Measurements from ENCODE around the gene HBA1. TPM values are rescaled to one million over a fixed set of nuclear protein-coding genes. Genes with fewer than 3 reads are reported as not detected.
"Not testable (repeated sequence)": the region's sequence is repeated elsewhere in the genome, so short reads cannot be mapped to it uniquely, and the experiment has no call there.

The HBA1 gene
- total RNA-seq, 2 donors from 2014 or later: 7.4 to 50.3 TPM

- intact Hi-C loops (cut with DNase I): no loop called here
- Histone ChIP-seq H3K9me3 (no peaks in the 10 kb centered on the region), H3K4me1 (no peaks in the 10 kb centered on the region), H3K9ac (ENCODE audit: low read depth in 2 of 2, low read length in 2 of 2) (no peak overlapping the region), H3K27ac (no peak overlapping the region), H3K36me3 (no peaks in the 10 kb centered on the region), H3K27me3 (no peaks in the 10 kb centered on the region), H3K4me3 (no peak overlapping the region)
- no peak for DNase-seq
- TF ChIP-seq, protein P1, sequence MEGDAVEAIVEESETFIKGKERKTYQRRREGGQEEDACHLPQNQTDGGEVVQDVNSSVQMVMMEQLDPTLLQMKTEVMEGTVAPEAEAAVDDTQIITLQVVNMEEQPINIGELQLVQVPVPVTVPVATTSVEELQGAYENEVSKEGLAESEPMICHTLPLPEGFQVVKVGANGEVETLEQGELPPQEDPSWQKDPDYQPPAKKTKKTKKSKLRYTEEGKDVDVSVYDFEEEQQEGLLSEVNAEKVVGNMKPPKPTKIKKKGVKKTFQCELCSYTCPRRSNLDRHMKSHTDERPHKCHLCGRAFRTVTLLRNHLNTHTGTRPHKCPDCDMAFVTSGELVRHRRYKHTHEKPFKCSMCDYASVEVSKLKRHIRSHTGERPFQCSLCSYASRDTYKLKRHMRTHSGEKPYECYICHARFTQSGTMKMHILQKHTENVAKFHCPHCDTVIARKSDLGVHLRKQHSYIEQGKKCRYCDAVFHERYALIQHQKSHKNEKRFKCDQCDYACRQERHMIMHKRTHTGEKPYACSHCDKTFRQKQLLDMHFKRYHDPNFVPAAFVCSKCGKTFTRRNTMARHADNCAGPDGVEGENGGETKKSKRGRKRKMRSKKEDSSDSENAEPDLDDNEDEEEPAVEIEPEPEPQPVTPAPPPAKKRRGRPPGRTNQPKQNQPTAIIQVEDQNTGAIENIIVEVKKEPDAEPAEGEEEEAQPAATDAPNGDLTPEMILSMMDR (IDR thresholded peaks at IDR 0.05): no peak
Measured at GRCh38 chr16:146646-147045, 29.8 kb upstream of the HBA1 start.

DNA sequence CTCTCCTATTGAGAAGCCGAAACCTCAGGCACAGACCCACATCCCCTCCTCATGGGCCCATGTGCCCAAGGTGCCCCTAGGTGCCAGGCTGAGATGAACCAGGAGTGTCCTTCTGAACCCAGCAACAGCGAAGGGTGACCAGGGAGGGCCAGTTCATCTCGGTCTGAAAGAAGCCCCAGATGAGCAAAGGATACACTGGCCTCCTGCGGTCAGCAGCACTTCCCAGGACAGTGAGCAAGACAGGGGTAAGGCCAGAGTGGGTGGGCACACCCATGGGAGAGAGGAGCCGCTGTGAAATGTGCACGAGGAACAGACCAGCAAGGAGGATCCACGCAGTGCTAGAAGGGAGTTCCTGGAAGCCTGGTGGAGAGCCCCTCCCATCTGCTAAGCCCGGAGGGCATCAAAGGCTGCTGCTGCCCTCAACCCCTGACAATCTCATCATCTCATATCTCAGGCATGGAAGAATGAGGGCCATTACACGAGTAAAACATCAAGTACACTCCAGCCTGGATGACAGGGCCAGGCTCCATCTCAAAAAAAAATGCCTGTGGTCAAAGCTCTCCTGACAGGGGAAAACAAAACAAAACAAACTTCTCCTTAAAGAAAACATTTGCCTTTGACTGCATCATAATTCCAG is 27.3 kb upstream of the HBA1 start:
- H3K4me3 ChIP-seq: no peak overlapping the region
- H3K27ac ChIP-seq: no peak overlapping the region
- H3K36me3 ChIP-seq: no peaks in the 10 kb centered on the region
- H3K9me3 ChIP-seq: no peaks in the 10 kb centered on the region
- TF ChIP-seq, protein P1 (IDR thresholded peaks at IDR 0.05): no peak
- no peaks in the 10 kb centered on the region for H3K4me1 ChIP-seq
- intact Hi-C loops (cut with DNase I): no loop called here
- H3K27me3 ChIP-seq: no peaks in the 10 kb centered on the region
- no peak overlapping the region for H3K9ac ChIP-seq (ENCODE audit: low read depth in 2 of 2, low read length in 2 of 2)
- no peak for DNase-seq

GRCh38 chr16:152141-153128 is 24.0 kb upstream of the HBA1 start, which contains the start of gene HBZ:
Gene HBZ, plus strand, starts transcription at chr16:152644. Its CDS starts 266 bp downstream, at chr16:152910.
- DNase-seq: no peak
- intact Hi-C loops (cut with DNase I): no loop called here
- no peaks in the 10 kb centered on the region for H3K4me1 ChIP-seq
- no peak within 1 kb of the TSS for H3K9ac ChIP-seq (ENCODE audit: low read depth in 2 of 2, low read length in 2 of 2)
- H3K4me3 ChIP-seq: no peak within 1 kb of the TSS
- no peaks in the 10 kb centered on the region for H3K36me3 ChIP-seq
- peaks cover 10% of the 10 kb centered on the region for H3K27me3 ChIP-seq
- TF ChIP-seq, protein P1 (IDR thresholded peaks at IDR 0.05): no peak
- no peak within 1 kb of the TSS for H3K27ac ChIP-seq
- H3K9me3 ChIP-seq: no peaks in the 10 kb centered on the region

DNA sequence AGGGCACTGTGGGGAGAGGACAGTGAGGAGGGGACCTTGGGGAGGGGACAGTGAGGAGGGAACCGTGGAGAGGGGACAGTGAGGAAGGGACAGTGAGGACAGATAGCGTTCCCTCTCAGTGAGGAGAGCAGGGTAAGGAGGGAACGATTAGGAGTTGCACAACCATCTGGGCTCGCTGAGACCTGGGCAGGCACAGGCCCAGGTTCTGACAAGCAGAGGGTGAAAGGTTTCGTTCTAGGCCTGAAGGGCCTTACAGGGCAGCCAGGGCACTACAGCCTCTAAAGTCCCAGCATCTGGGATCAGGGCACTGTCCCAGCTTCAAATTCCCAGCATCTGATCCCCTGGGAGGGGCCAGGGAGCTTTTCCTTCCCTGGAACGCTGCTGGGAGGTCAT is 23.4 kb upstream of the HBA1 start:
- DNase-seq; H3K4me3 ChIP-seq; H3K9me3 ChIP-seq; H3K27me3 ChIP-seq; H3K27ac ChIP-seq; H3K9ac ChIP-seq (ENCODE audit: low read depth in 2 of 2, low read length in 2 of 2); H3K36me3 ChIP-seq; intact Hi-C loops (cut with DNase I); H3K4me1 ChIP-seq: not testable (repeated sequence)

DNA sequence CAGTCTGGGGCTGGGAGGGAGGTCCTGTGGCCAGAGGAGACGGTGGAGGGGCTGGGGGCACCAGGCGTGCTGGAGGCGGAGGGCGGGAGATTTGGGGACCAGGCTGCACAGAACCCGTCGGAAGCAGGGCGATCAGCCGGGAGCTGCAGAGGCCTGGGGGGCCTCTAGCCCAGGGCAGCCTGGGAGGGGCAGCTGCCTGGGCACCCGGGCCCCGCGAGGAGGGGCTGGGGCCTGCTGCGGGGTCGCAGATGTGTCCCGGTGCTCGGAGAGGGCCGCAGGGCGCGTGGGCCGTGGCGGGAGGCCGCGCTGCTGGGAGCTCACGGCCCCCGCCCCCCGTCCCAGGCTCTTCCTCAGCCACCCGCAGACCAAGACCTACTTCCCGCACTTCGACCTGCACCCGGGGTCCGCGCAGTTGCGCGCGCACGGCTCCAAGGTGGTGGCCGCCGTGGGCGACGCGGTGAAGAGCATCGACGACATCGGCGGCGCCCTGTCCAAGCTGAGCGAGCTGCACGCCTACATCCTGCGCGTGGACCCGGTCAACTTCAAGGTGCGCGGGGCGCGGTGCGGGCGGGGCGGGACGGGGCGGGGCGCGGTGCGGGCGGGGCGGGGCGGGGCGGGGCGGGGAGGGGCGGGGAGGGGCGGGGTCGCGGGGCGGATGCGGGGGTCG is 22.8 kb upstream of the HBA1 start:
- DNase-seq; intact Hi-C loops (cut with DNase I); H3K36me3 ChIP-seq; H3K9me3 ChIP-seq; H3K27ac ChIP-seq; H3K9ac ChIP-seq (ENCODE audit: low read depth in 2 of 2, low read length in 2 of 2); H3K4me3 ChIP-seq; H3K4me1 ChIP-seq; H3K27me3 ChIP-seq: not testable (repeated sequence)

DNA sequence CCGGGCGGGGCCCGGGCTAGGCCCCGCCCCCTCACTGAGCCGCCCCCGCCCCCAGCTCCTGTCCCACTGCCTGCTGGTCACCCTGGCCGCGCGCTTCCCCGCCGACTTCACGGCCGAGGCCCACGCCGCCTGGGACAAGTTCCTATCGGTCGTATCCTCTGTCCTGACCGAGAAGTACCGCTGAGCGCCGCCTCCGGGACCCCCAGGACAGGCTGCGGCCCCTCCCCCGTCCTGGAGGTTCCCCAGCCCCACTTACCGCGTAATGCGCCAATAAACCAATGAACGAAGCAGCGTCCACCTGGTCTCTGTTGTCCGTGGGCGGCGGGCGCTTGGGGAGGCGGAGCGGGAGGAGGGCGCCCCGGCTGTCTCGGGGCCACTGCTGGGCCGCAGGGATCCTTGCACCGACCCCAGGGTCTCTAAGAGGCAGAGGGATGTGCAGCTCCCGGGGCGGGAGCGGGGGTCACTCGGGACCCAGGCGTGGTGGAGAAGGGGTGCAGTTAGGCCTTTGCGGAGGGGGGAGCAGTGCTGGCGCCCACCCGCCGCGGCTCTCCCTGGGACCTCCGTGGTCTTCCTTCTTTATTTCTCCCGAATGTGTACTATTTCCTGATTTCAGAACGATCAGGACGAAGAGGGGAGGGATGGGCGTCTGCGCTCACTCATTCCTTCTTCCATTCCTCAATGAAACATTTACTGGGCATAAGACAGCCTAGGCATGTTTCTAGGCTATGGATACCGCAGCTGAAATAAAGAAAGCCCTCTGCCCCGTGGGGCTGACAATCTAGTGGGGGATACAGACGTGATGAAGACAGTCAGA is 22.1 kb upstream of the HBA1 start:
- intact Hi-C loops (cut with DNase I): no loop called here
- H3K36me3 ChIP-seq: no peaks in the 10 kb centered on the region
- H3K4me1 ChIP-seq: no peaks in the 10 kb centered on the region
- peak overlapping the region; percentile 37 for H3K4me3 ChIP-seq
- DNase-seq: no peak
- H3K9me3 ChIP-seq: no peaks in the 10 kb centered on the region
- H3K27me3 ChIP-seq: peaks cover 10% of the 10 kb centered on the region
- H3K9ac ChIP-seq (ENCODE audit: low read depth in 2 of 2, low read length in 2 of 2): peak overlapping the region; percentile 34 to 43
- no peak overlapping the region for H3K27ac ChIP-seq
- TF ChIP-seq, protein P1 (IDR thresholded peaks at IDR 0.05): no peak

All from colonic mucosa (tissue), 4 donors.